Smooth muscle cell (in vitro differentiated cells): ENCODE measurements around the gene NRSN2. TPM values are rescaled to one million over a fixed set of nuclear protein-coding genes. Genes with fewer than 3 reads are reported as not detected.

Experiments
- DNase-seq: peaks from one replicate; lab custom pipeline; 2025; ENCODE audit not compliant: unreplicated experiment; lab: John Stamatoyannopoulos, UW
- H2AFZ ChIP-seq: fragments of 200-600 bp; sonication (generic); 2 replicates; pipeline ENCODE4 v1.6.0; 2016; ENCODE audit warnings: antibody characterized with exemption, low read depth, mild to moderate bottlenecking
- H3F3A ChIP-seq: fragments of 200-600 bp; sonication (generic); 2 replicates; pipeline ENCODE4 v1.6.0; 2017; ENCODE audit warnings: antibody characterized with exemption, low read depth
- H3K27ac ChIP-seq: fragments of 200-600 bp; sonication (generic); 2 replicates; pipeline ENCODE4 v1.5.1; 2016; ENCODE audit warnings: low read depth, mild to moderate bottlenecking
- H3K27me3 ChIP-seq: fragments of 200-600 bp; sonication (generic); 2 replicates; pipeline ENCODE4 v1.6.1; 2016; ENCODE audit warnings: low read depth, mild to moderate bottlenecking
- H3K36me3 ChIP-seq: fragments of 200-600 bp; sonication (generic); 2 replicates; pipeline ENCODE4 v1.5.1; 2016; ENCODE audit warnings: low read depth
- H3K4me1 ChIP-seq: fragments of 200-600 bp; sonication (generic); 2 replicates; pipeline ENCODE4 v1.5.1; 2016; ENCODE audit warnings: low read depth
- H3K4me2 ChIP-seq: fragments of 200-600 bp; sonication (generic); 2 replicates; pipeline ENCODE4 v1.6.0; 2016; ENCODE audit warnings: mild to moderate bottlenecking
- H3K4me3 ChIP-seq: fragments of 200-600 bp; sonication (generic); 2 replicates; pipeline ENCODE4 v1.5.1; 2016; ENCODE audit warnings: mild to moderate bottlenecking
- H3K79me2 ChIP-seq: fragments of 200-600 bp; sonication (generic); 2 replicates; pipeline ENCODE4 v1.6.0; 2016; ENCODE audit warnings: low read depth, mild to moderate bottlenecking
- H3K9ac ChIP-seq: fragments of 200-600 bp; sonication (generic); 2 replicates; pipeline ENCODE4 v1.6.0; 2016; ENCODE audit warnings: low read depth
- H3K9me3 ChIP-seq: fragments of 200-600 bp; sonication (generic); replicated peaks from 2 replicates; pipeline ENCODE4 v1.5.1; 2016; ENCODE audit warnings: low read depth
- H4K20me1 ChIP-seq: fragments of 200-600 bp; sonication (generic); 2 replicates; pipeline ENCODE4 v1.6.0; 2016; ENCODE audit warnings: low read depth
- WGBS: methylation state at CpG from one replicate; pipeline ENCODE4 v1.1.7; 2016; ENCODE audit warnings: low lambda C conversion rate; 5-methylcytosine and 5-hydroxymethylcytosine counted together
- polyA plus RNA-seq: library from polyadenylated mRNA; unstranded; fragments of >200 nt; fragmentation: Nextera tagmentation; extraction: Ambion mirVana; gene quantifications from 2 replicates; pipeline ENCODE4 v1.2.1, GENCODE V29; 2016
- total RNA-seq: library from RNA; depleted of rRNA; stranded (reverse); fragments of >200 nt; gene quantifications from 2 replicates; pipeline ENCODE4 v1.2.3, GENCODE V29; 2014
- TF ChIP-seq, protein P1 (sequence below): fragments of 200-600 bp; sonication (generic); IDR thresholded peaks from 2 replicates; pipeline ENCODE4 v1.5.1; 2017; ENCODE audit warnings: borderline replicate concordance, mild to moderate bottlenecking, antibody characterized with exemption; ENCODE audit not compliant: insufficient read depth, poor library complexity, severe bottlenecking

Gene NRSN2
- total and polyA plus RNA-seq, 2 experiments from 2014 or later = 50.1 to 107 TPM

DNA sequence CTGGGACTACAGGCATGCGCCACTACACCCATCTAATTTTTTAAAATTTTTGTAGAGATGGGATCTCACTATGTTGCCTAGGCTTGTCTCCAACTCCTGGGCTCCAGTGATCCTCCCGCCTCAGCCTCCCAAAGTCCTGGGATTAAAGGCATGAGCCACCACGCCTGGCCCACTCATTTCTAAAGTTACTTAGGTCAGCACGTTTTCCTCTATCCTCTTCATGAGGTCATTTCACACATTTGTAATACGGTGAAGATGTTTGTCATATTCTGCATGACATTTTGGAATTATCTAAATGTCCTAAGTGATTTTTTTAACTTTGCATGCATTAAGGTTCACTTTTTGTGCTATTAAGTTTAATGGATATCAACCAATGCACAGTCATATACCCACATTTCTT, 33.5 kb upstream of the NRSN2 start:
- TF ChIP-seq, protein P1, sequence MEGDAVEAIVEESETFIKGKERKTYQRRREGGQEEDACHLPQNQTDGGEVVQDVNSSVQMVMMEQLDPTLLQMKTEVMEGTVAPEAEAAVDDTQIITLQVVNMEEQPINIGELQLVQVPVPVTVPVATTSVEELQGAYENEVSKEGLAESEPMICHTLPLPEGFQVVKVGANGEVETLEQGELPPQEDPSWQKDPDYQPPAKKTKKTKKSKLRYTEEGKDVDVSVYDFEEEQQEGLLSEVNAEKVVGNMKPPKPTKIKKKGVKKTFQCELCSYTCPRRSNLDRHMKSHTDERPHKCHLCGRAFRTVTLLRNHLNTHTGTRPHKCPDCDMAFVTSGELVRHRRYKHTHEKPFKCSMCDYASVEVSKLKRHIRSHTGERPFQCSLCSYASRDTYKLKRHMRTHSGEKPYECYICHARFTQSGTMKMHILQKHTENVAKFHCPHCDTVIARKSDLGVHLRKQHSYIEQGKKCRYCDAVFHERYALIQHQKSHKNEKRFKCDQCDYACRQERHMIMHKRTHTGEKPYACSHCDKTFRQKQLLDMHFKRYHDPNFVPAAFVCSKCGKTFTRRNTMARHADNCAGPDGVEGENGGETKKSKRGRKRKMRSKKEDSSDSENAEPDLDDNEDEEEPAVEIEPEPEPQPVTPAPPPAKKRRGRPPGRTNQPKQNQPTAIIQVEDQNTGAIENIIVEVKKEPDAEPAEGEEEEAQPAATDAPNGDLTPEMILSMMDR = no peak
- H3K27me3 ChIP-seq = no peaks in the 10 kb centered on the region
- no peak overlapping the region for H3K27ac ChIP-seq
- no peak overlapping the region for H3K9ac ChIP-seq
- peaks cover 7% of the 10 kb centered on the region for H3F3A ChIP-seq
- no peaks in the 10 kb centered on the region for H3K79me2 ChIP-seq
- 78% methylated on average over 5 of the region's 5 CpGs for WGBS
- H3K4me1 ChIP-seq = peaks cover 19% of the 10 kb centered on the region
- H3K4me2 ChIP-seq = no peak overlapping the region
- H3K9me3 ChIP-seq = no peaks in the 10 kb centered on the region
- no peak overlapping the region for H3K4me3 ChIP-seq
- H2AFZ ChIP-seq = no peak overlapping the region
- no peak for DNase-seq
- no peaks in the 10 kb centered on the region for H3K36me3 ChIP-seq
- no peaks in the 10 kb centered on the region for H4K20me1 ChIP-seq

DNA sequence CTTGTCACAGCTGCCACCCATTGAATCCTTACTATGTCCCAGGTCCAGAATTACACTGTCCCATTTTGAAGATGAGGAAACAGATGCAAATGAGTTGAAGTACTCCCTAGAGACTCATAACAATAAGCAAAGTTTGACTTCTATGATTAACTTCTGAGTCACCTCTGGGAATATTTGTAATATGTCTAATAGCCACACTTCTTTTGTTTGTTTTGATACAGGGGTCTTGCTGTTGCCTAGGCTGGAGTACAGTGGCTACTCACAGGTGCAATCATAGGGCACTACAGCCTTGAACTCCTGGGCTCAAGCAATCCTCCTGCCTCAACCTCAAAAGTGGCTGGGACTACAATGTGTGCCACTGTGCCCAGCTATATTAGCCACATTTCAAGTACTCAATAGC, 33.0 kb upstream of the NRSN2 start:
- H3K9me3 ChIP-seq = no peaks in the 10 kb centered on the region
- H3K9ac ChIP-seq = no peak overlapping the region
- H3K36me3 ChIP-seq = no peaks in the 10 kb centered on the region
- H3F3A ChIP-seq = peaks cover 7% of the 10 kb centered on the region
- H3K4me3 ChIP-seq = no peak overlapping the region
- H3K27ac ChIP-seq = no peak overlapping the region
- no peaks in the 10 kb centered on the region for H4K20me1 ChIP-seq
- no peaks in the 10 kb centered on the region for H3K79me2 ChIP-seq
- H3K4me2 ChIP-seq = no peak overlapping the region
- peaks cover 15% of the 10 kb centered on the region for H3K4me1 ChIP-seq
- H2AFZ ChIP-seq = no peak overlapping the region
- no peaks in the 10 kb centered on the region for H3K27me3 ChIP-seq
- TF ChIP-seq, protein P1 = no peak
- no peak for DNase-seq

DNA sequence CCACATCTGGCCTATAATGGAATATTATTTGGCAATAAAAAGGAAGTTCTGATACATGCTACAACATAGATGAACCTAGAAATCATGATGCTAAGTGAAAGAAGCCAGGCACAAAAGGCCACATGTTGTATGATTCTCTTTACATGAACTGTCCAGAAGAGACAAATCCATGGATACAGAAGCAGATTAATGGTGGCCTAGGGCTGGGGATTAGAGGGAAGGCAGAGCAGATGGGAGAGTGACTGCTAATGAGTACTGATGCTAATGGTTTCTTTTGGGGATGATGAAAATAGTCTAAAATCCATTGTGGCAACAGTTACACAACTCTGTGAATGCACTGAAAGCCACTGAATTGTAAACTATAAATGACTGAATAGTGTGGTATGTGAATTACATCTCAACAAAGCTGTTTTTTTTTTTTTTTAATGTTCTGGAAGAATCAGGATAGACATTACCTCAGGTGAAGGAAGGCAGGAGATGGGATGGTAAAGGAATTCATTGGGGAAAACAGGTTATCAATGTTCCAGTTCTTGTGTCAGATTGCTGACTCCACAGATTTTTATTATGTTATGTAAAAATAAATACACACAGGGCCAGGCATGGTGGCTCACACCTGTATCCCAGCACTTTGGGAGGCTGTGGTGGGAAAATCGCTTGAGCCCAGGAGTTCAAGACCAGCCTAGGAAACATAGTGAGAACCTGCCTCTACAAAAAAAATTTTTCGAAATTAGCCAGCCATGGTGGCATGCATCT, 30.4 kb upstream of the NRSN2 start:
- no peaks in the 10 kb centered on the region for H3K9me3 ChIP-seq
- H3F3A ChIP-seq = no peaks in the 10 kb centered on the region
- H3K27me3 ChIP-seq = no peaks in the 10 kb centered on the region
- DNase-seq = no peak
- no peak overlapping the region for H3K4me2 ChIP-seq
- 100% methylated on average over 2 of the region's 2 CpGs for WGBS
- H3K27ac ChIP-seq = no peak overlapping the region
- H2AFZ ChIP-seq = no peak overlapping the region
- no peaks in the 10 kb centered on the region for H3K4me1 ChIP-seq
- no peaks in the 10 kb centered on the region for H3K79me2 ChIP-seq
- no peaks in the 10 kb centered on the region for H4K20me1 ChIP-seq
- no peaks in the 10 kb centered on the region for H3K36me3 ChIP-seq
- no peak overlapping the region for H3K9ac ChIP-seq
- TF ChIP-seq, protein P1 = no peak
- no peak overlapping the region for H3K4me3 ChIP-seq
